Measurements from ENCODE around the gene WNT11. TPM values are rescaled to one million over a fixed set of nuclear protein-coding genes. Genes with fewer than 3 reads are reported as not detected.

WNT11 gene
- total and polyA plus RNA-seq, 9 donors = 10.1 to 24.8 (median 14.1) TPM

Other genes starting within 250 kb of the WNT11 start
- 65.2 TPM for gene THAP12, start 174.6 kb upstream of the WNT11 start, total RNA-seq
- gene THAP12, start 174.6 kb upstream of the WNT11 start, polyA plus RNA-seq (ENCODE audit: insufficient read depth in 1 of 8, insufficient read length in 8 of 8, low replicate concordance in 1 of 8) = 10 to 100 TPM; 40.0 to 68.8 (median 55.7) TPM
- gene GVQW3, start 174.8 kb upstream of the WNT11 start, total RNA-seq = 3.4 TPM
- 1 to 10 TPM; 2.7 to 6.0 (median 3.6) TPM for gene GVQW3, start 174.8 kb upstream of the WNT11 start, polyA plus RNA-seq (ENCODE audit: insufficient read depth in 1 of 8, insufficient read length in 8 of 8, low replicate concordance in 1 of 8)
- 14.9 TPM for gene EMSY, start 238.5 kb upstream of the WNT11 start, total RNA-seq
- gene EMSY, start 238.5 kb upstream of the WNT11 start, polyA plus RNA-seq (ENCODE audit: insufficient read depth in 1 of 8, insufficient read length in 8 of 8, low replicate concordance in 1 of 8) = 10 to 100 TPM; 12.5 to 16.7 (median 13.5) TPM

Data from muscle of leg (tissue), 9 donors.